Hematopoietic multipotent progenitor cell (in vitro differentiated cells): Measurements from ENCODE around the gene MEGF6. TPM values are rescaled to one million over a fixed set of nuclear protein-coding genes. Genes with fewer than 3 reads are reported as not detected.

Experiments
- DNase-seq, 3 donors: peaks; one replicate each; pipeline ENCODE4 v3.0.0-alpha.2; 2011 to 2015; ENCODE audit warnings: low read depth in 2 of 3, low spot score in 2 of 3
- total RNA-seq: library from RNA; depleted of rRNA; stranded (reverse); fragments of >200 nt; gene quantifications from one replicate; pipeline ENCODE4 v1.2.3, GENCODE V29; 2012

The MEGF6 gene
- total RNA-seq, 1 donor = 74.1 TPM

DNA sequence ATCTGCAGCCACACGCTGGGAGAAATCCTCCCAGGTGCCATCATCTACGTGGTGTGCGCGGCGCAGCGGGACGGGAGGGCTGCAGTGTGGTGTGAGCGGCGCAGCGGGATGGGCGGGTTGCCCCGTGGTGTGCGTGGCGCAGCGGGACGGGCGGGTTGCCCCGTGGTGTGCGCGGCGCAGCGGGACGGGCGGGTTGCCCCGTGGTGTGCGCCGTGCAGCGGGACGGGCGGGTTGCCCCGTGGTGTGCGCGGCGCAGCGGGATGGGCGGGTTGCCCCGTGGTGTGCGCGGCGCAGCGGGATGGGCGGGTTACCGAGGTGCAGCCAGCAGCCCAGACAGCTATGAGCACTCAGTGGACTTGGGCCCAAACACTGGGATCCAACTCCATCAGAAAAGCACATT lies 33.9 kb upstream of the MEGF6 start:
- DNase-seq = no peak

DNA sequence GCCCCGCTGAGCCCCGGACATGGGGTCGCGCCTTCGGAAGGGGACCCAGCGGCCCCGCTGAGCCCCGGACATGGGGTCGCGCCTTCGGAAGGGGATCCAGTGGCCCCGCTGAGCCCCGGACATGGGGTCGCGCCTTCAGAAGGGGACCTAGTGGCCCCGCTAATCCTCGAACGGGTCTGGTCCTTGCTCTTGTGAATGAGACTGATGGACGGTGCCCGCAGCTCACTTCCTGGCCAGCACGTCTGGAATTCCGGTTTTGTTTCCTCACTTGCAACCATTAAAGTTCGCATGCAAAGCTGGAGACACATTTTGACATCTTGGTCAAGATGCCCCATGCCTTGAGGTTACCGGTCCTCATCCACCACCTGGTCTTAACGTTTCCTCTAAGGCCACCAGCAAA lies 33.0 kb upstream of the MEGF6 start:
- no peak for DNase-seq

- DNase-seq = no peak
These were observed 31.8 kb upstream of the MEGF6 start for GRCh38 chr1:3642919-3643675.

DNA sequence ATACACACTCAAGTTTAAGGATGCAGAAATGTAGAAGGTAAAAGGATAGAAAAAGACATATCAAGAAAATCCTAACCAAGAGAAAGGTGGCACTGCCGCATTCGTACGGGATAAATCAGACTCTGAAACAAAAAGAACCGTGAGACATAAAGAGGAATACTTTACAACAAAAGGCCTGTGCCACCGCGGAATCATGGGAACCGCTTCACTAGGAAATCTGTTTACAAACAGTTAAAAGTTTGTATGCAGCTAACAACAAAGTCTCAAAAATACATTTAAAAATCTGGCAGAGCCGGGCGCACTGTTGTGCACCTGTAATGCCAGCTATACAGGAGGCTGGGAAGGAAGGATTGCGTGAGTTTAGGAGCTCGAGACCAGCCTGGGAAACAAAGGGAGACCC lies 30.5 kb upstream of the MEGF6 start:
- DNase-seq = no peak

DNA sequence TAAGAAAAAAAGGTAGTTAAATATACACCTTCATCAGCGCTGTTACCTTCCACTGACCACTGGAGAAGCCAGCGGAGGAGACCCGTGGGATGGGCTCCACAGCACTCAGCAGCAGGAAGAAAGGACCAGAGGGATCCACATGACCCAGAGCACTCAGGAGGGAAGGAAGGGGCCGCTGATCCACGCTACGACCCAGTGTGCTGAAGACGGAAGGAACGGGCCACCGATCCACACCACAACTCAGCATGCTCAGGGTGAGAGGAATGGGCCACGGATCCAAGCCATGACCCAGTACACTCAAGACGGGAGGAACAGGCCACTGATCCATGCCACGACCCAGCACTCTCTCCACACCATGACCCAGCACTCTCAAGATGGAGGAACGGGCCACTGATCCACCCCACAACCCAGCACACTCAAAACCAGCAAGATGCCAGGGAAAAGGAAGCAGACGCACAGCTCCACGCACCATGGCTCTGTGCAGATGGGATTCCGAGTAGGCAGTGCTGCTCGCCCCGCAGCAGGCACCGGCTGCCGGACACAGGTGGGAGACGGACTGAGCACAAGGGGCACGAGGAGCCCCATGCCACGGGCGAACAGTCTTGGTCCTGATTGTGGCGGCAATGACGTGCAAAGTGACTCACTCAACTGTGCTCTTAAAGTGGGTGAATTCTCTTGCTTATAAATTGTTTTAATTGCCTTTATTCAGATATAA lies 29.9 kb upstream of the MEGF6 start:
- DNase-seq = no peak

DNA sequence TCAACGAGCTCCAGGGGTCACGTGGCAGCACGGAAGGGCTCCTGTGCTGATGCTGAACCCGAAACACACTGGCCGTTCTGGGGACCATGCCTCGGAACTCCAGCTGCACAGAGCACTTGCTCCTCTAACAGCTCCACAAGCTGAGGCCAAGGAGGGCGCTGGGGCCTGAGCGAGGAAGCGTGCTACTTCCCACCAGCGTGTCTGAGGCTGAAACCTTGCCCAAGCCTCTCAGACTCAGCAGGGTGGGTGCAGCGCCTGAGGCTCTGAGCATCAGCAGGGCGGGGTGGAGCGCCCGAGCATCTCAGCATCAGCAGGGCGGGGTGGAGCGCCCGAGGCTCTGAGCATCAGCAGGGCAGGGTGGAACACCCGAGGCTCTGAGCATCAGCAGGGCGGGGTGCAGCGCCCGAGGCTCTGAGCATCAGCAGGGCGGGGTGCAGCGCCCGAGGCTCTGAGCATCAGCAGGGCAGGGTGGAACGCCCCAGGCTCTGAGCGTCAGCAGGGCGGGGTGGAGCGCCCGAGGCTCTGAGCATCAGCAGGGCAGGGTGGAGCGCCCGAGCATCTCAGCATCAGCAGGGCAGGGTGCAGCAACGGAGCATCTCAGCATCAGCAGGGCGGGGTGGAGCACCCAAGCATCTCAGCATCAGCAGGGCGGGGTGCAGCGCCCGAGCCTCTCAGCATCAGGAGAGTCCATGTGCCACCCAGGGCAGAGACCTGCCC lies 29.0 kb upstream of the MEGF6 start:
- no peak for DNase-seq

DNA sequence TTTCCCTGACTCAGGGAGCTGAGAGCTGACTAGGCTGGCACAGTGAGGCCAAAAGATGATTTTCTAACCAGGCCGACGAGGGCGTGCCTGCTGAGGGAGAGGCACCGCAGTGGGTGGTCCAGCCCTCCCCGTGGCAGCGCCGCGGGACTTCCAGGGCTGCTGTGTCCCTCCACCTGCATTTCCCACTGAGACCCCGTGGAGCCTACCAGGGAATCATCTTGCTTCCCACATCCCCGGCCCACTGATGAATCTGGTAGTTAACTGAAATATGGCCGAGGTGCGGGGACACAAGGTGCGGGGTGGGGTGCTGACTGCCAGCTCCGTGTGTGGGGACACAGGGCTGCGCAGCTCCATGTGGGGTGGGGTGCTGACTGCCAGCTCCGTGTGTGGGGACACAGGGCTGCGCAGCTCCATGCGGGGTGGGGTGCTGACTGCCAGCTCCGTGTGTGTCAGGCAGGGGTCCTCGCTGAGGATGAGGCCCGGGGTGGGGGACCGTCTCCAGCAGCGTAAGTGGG lies 28.1 kb upstream of the MEGF6 start:
- DNase-seq = no peak

DNA sequence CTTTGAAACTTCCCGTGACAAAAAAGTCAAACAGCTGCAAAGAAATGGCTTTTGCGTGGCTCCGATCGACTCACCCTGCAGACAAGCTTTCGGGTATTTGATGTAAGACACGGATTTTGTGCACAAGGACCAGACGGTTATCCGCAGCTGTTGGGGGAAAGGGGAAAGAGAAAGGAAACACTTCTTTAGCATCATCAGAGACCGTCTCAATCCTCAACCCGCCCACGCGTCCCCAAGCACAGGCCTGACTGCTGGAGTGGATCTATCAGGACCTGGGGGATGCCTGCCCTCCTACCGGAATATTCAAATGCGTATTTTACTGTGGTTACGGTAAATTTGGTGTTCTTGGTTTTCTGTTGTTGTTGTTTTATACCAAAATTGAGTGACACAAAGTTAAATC lies 27.4 kb upstream of the MEGF6 start:
- no peak for DNase-seq

DNA sequence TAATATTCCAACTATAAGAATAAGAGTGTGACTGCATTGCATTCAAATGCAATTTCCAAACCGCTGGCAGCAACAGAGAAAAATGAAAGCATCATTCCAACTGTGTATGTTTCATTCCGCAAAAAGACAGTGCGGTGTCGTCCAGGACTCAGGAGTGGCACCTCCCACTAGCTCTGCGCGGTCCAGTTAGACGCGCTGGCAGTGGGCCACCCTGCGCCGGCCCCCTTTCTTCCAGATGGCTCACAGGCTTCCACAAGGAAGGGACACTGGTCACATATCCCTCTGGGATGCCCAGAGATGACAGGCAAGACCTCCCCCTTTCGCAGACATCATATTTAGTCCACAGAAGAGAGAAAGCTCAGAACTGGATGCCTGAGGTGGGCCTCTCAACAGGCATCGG lies 26.7 kb upstream of the MEGF6 start:
- DNase-seq = no peak

DNA sequence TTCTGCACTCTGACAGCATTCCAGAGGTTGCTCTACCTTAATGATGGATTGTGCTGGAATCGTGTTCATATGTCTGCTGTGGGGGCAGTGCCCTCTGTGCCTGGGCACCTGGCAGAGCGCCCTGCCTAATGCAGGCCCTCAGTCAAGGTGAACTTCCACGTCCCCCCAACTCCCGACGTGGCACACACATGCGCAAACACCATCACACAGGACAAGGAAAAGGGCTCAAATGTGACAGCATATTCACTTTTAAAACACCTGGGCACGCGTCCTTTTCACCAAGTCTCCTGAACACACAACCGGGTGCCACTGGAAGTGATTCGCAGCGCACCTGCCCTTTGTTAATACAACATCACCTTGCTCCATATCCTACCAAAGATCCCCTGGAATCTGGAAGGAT lies 25.2 kb upstream of the MEGF6 start:
- DNase-seq = no peak

DNA sequence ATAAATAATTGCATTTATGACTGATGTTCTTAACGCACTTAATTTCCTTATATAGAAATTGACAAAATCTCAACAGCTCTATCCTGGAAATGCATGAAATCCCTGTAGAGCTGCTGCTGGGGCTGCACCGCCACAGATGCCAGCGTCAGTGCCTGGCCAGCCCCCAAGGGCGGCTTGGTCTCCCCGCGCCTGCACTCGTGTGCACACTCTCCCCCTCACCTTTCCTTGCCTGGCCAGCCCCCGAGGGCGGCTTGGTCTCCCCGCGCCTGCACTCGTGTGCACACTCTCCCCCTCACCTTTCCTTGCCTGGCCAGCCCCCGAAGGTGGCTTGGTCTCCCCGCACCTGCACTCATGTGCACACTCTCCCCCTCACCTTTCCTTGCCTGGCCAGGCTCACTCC lies 24.8 kb upstream of the MEGF6 start:
- no peak for DNase-seq

- DNase-seq = no peak
These were observed 22.9 kb upstream of the MEGF6 start for GRCh38 chr1:3634059-3634800.

GRCh38 chr1:3633344-3634058 lies 22.2 kb upstream of the MEGF6 start:
- no peak for DNase-seq

DNA sequence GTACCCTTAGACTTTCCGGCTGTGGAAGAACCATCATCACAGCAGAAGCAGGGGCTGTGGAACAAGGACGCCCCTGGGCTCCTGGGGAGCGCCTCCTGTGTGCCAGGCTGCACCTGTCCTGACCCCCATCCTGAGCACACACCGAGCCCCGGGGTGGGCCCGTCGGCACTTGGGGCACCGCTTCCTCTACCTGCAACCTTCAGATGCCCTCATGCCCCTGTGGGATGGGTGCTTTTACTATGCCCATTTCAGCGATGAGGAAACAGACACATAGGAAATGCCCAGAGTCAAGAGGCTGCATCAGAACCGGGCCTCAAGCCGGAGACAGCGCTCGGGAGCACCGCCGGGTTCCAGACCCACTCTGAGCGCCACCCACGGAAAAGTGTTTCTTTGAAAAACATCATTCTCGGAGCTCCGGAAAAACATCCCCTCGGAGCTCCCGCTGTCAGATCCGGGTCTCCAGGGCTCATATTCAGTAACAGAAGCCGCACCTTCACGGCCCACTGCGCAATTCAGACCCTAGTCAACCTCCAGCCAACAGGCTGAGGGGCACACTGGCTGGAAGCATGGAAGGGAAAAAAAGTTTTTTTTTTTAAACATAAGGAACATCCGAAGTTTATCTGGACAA lies 21.5 kb upstream of the MEGF6 start:
- no peak for DNase-seq

DNA sequence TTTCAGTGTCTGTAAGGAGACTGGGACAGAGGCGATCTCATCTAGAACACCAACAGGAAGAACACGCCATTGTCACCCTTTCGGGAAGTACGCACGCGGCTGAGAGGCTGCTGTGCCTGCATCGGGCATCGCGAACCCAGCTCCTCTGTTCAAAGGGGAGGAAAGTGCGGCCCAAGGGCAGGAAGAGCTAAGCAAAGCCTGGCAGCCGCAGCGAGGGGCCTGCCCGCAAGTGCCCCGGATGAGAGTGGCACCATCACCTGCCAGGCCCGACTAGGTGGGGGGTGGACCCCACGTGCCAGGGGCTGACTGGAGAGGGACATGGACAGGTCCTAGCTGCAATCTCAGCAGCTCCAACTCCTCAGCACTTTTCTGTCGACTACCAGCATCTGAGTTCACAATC lies 21.0 kb upstream of the MEGF6 start:
- DNase-seq = no peak

DNA sequence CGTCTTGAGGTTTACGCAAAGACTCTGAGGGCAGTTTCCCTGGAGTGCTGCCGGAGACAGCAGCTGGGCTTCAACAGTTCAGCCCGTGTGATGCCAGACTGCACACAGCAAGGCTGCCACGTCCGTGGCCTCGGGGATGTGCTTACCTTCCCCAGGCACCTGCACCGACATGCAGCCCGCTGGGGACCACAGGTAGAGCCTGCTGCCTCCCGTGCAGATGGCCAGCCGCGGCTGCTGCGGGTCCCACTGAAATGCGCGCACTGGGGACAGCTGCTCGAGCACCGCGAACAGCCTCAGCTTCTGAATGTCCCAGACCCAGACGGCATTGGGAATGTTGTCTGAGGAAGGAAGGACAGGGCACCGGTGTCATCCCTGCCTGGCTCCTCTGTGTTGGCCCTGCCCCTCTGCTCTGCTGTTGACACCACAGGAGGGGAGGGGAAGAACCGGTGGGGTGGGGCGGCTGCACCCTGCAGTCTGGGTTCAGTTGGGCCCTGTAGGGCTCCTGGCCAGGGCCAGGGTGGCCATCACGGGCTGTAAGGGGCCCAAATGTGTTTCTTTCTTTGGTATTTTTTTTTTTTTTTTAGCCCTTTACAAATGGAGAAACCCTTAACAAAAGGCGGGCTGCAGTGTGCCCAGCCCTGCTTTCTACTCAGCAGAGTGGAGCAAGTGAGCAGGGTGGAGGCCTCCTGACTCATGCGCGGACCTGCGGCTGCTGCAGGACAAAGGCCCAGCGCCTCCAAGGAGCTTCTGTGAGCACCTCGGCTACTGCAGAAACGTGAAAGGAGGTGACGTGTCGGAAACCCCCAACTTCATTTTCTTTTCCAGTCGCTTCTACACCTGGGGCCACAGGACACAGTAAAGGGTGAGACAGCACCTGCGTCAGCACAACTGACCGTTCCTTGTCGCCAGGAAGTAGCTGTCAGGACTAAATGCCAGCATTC lies 20.3 kb upstream of the MEGF6 start:
- DNase-seq = no peak

DNA sequence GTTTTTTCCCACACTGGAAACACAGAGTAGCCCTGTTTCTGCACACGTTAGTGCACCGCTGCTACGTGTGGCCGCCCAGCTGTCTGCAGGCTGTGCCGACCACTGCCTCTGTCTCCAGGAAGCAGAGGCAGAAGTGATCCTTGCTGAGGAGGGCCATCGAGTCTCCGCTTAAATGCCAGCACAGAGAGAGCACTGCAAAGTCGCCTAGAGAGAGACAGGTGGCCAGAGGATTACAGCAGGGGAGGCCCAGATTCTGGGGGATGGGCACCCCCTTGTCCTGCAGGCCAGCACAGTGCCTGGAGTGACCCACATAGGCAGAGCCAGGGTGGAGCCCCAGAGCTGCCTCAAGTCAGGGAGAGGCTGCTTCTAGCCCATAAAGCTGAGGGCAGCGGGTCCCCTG lies 19.6 kb upstream of the MEGF6 start:
- DNase-seq = no peak

DNA sequence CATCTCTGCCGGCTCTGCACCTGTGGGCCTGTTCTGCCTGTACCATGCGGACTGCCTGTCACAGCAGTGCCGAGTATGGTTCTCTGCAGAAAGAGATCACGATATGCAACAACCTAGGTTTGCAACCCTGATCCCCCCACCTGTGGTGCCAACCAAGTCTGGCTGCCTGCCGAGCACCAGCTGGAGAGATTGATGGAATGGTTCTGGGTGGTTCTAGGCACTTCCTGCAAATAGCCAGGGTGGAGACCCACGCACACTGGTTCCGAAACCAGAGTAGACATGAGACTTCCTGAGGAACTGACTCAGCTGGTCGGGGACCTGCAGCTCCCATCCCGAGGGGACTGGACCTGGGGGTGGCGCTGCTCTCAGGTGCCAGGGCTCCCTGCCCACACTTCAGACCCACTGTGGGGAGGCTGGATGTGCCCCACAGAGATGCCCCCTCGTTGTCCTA lies 18.9 kb upstream of the MEGF6 start:
- no peak for DNase-seq
